BJ (cell line): ENCODE results near the gene SAP30L. TPM values are rescaled to one million over a fixed set of nuclear protein-coding genes. Genes with fewer than 3 reads are reported as not detected.

Experiments
- CTCF ChIA-PET: fragments of 350-600 bp; formaldehyde crosslinking; extraction: SDS; loops from one replicate; lab custom pipeline; 2021; ENCODE audit warnings: antibody characterized with exemption, inconsistent platforms; lab: Yijun Ruan, JAX
- POLR2A ChIA-PET: fragments of 300-600 bp; sonication (Branson Sonifier 250); formaldehyde crosslinking; extraction: SDS; loops from one replicate; lab custom pipeline; 2021; ENCODE audit warnings: antibody characterized with exemption; lab: Charles Lee
- DNase-seq: peaks from one replicate; pipeline ENCODE4 v3.0.0-alpha.2; 2011; ENCODE audit warnings: low read depth
- H3K27me3 ChIP-seq: 2 replicates; pipeline ENCODE4 v1.6.0; 2011; ENCODE audit warnings: low read length; ENCODE audit not compliant: control insufficient read depth, insufficient read depth
- H3K36me3 ChIP-seq: 2 replicates; pipeline ENCODE4 v1.5.1; 2011; ENCODE audit warnings: low read length; ENCODE audit not compliant: control insufficient read depth, insufficient read depth
- H3K4me3 ChIP-seq: 2 replicates; pipeline ENCODE4 v1.5.1; 2011; ENCODE audit warnings: low read depth, mild to moderate bottlenecking, control low read depth, low read length
- polyA plus RNA-seq: library from polyadenylated mRNA; depleted of rRNA; stranded (reverse); fragments of >200 nt; gene quantifications from 2 replicates; pipeline ENCODE4 v1.2.3, GENCODE V29; 2011; rRNA removed
- TF ChIP-seq, protein P1 (sequence below): IDR thresholded peaks from 2 replicates; pipeline ENCODE4 v1.5.1; 2011; ENCODE audit warnings: low read depth, mild to moderate bottlenecking, control low read depth, inconsistent platforms, low read length, moderate library complexity; ENCODE audit not compliant: insufficient read depth

The SAP30L gene
- polyA plus RNA-seq, 1 experiment: 26.3 TPM

DNA sequence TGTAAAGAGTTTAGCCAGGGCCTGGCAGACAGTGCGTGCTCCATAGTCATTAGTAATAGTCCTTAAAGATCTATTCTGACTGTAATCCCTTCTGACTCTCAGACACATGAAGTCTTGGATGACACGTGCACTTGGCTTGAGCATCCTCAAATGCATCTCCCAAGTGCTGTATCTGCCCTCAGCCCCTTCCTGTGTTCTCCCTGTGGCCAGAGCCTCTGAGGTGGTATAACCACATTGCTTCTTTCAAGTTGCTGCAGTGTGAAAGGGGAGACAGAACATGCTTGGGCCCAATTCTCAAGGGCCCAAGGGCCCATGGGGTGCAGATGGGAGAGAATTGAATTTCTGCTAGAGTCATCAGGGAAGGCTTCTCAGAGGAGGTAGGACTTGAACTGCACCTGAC, 62.3 kb downstream of the SAP30L start:
- ChIA-PET CTCF (interaction anchor here (1.4 kb wide), 1 partner anchor 13 kb away, joined by 4 read pairs; no protein-coding TSS in a partner anchor), POLR2A (no interaction called here)
- Histone ChIP-seq H3K4me3 (no peak overlapping the region), H3K36me3 (no peaks in the 10 kb centered on the region), H3K27me3 (peaks cover 4% of the 10 kb centered on the region)
- DNase-seq: no peak
- TF ChIP-seq, protein P1, sequence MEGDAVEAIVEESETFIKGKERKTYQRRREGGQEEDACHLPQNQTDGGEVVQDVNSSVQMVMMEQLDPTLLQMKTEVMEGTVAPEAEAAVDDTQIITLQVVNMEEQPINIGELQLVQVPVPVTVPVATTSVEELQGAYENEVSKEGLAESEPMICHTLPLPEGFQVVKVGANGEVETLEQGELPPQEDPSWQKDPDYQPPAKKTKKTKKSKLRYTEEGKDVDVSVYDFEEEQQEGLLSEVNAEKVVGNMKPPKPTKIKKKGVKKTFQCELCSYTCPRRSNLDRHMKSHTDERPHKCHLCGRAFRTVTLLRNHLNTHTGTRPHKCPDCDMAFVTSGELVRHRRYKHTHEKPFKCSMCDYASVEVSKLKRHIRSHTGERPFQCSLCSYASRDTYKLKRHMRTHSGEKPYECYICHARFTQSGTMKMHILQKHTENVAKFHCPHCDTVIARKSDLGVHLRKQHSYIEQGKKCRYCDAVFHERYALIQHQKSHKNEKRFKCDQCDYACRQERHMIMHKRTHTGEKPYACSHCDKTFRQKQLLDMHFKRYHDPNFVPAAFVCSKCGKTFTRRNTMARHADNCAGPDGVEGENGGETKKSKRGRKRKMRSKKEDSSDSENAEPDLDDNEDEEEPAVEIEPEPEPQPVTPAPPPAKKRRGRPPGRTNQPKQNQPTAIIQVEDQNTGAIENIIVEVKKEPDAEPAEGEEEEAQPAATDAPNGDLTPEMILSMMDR: no peak

DNA sequence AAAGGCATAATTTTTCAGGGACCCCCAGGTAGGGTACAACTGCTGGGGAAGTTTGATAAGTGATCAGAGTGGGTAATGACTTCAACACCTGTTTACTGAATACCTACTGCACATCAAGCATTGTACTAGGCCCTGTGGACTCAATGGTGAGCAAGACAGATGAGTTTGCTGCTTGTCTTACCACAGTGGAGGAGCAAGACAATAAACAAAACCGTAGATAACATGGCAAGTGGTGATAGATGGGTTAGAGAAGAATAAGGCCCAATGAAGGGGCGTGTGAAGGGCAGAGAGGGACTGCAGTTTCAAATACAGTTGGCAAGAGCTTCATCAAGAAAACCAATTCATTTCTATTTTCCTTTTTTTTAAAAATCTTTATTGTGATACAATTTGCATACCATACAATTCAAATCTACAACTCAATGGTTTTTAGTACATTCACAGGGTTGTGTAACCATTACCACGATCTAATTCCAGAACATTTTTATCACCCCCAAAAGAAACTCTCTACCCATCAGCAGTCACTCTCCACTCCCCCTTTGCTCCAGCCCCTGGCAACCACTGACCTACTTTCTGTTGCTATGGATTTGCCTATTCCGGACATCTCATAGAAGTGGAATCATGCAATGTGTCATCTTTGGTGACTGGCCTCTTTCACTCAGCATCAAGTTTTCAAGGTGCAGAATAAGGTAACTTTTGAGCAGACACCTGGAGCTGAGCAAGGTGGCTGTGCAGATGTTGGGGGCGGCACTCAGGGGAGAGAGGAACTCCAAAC, 64.2 kb downstream of the SAP30L start:
- H3K4me3 ChIP-seq: no peak overlapping the region
- H3K27me3 ChIP-seq: peaks cover 4% of the 10 kb centered on the region
- POLR2A ChIA-PET: no interaction called here
- DNase-seq: no peak
- H3K36me3 ChIP-seq: no peaks in the 10 kb centered on the region
- CTCF ChIA-PET: interaction anchor here (4.4 kb wide), 1 partner anchor 10 kb away, joined by 35 read pairs; no protein-coding TSS in a partner anchor
- TF ChIP-seq, protein P1: no peak

Other genes with a start within 250 kb of the SAP30L start
- not detected in 2 replicates for gene HAND1, start 32.2 kb downstream of the SAP30L start, polyA plus RNA-seq